HEK293 (cell line): Measurements from ENCODE around the gene ENTPD8.

Source experiments
- CTCF ChIA-PET: fragments of 350-600 bp; formaldehyde crosslinking; extraction: SDS; loops from one replicate; lab custom pipeline; 2021; ENCODE audit warnings: antibody characterized with exemption; lab: Yijun Ruan, JAX
- POLR2A ChIA-PET: fragments of 300-600 bp; formaldehyde crosslinking; extraction: SDS; loops from one replicate; lab custom pipeline; 2020; ENCODE audit warnings: antibody characterized with exemption, inconsistent platforms; lab: Yijun Ruan, JAX
- H3K27ac ChIP-seq: fragments of 200-500 bp; sonication (Bioruptor generic); 2 replicates; pipeline ENCODE4 v1.5.1; 2014; ENCODE audit warnings: low read depth, low read length, control low read depth, inconsistent platforms; ENCODE audit errors: extremely low read depth
- H3K36me3 ChIP-seq, 2 experiments: fragments of 200-500 bp in 1 of 2; sonication (Bioruptor generic) in 1 of 2; 1 replicate in 1 of 2; 2 replicates in 1 of 2; pipeline ENCODE4 v1.5.1; 2014 to 2017; ENCODE audit warnings: inconsistent platforms in 2 of 2, low read length in 2 of 2; ENCODE audit not compliant: control insufficient read depth in 2 of 2, insufficient read depth in 1 of 2
- H3K4me1 ChIP-seq: fragments of 200-500 bp; sonication (Bioruptor generic); 2 replicates; pipeline ENCODE4 v1.5.1; 2014; ENCODE audit warnings: mild to moderate bottlenecking, low read length, inconsistent platforms; ENCODE audit not compliant: control insufficient read depth, insufficient read depth
- H3K4me3 ChIP-seq: 2 replicates; pipeline ENCODE4 v1.5.1; 2011; ENCODE audit warnings: low read depth, mild to moderate bottlenecking, control low read depth, low read length, moderate library complexity
- H3K9me3 ChIP-seq: fragments of 200-500 bp; sonication (Bioruptor generic); 2 replicates; pipeline ENCODE4 v1.5.1; 2014; ENCODE audit warnings: low read depth, low read length, inconsistent platforms; ENCODE audit not compliant: control insufficient read depth, insufficient read depth
- KLF9 ChIP-seq: fragments of 450-650 bp; formaldehyde crosslinking; IDR thresholded peaks from 2 replicates; pipeline ENCODE4 v1.5.1; 2016; ENCODE audit warnings: missing biosample characterization, missing genetic modification characterization, low read depth
- SCRT2 ChIP-seq: fragments of 450-650 bp; formaldehyde crosslinking; IDR thresholded peaks from 2 replicates; pipeline ENCODE4 v1.5.1; 2016; ENCODE audit warnings: missing biosample characterization, missing genetic modification characterization
- TRIM28 ChIP-seq: IDR thresholded peaks from 2 replicates; pipeline ENCODE4 v1.6.1; 2011; ENCODE audit warnings: low read length, control low read depth, borderline replicate concordance
- ZBTB17 ChIP-seq: fragments of 450-650 bp; formaldehyde crosslinking; IDR thresholded peaks from 2 replicates; pipeline ENCODE4 v1.5.1; 2016; ENCODE audit warnings: missing biosample characterization, missing genetic modification characterization
- ZBTB7A ChIP-seq: fragments of 450-650 bp; formaldehyde crosslinking; IDR thresholded peaks from 2 replicates; pipeline ENCODE4 v1.5.1; 2016; ENCODE audit warnings: low read depth, missing biosample characterization, missing genetic modification characterization
- ZIC2 ChIP-seq: fragments of 450-650 bp; formaldehyde crosslinking; IDR thresholded peaks from 2 replicates; pipeline ENCODE4 v1.5.1; 2016; ENCODE audit warnings: missing biosample characterization, missing genetic modification characterization
- ZNF155 ChIP-seq: fragments of 450-650 bp; formaldehyde crosslinking; IDR thresholded peaks from 2 replicates; pipeline ENCODE4 v1.5.1; 2016; ENCODE audit warnings: missing biosample characterization, missing genetic modification characterization
- ZNF184 ChIP-seq: fragments of 450-650 bp; IDR thresholded peaks from 2 replicates; pipeline ENCODE4 v1.5.1; 2018; ENCODE audit warnings: missing biosample characterization, mild to moderate bottlenecking, missing genetic modification characterization
- ZNF555 ChIP-seq: fragments of 450-650 bp; formaldehyde crosslinking; conservative IDR thresholded peaks from 2 replicates; pipeline ENCODE4 v1.5.1; 2017; ENCODE audit warnings: missing biosample characterization, mild to moderate bottlenecking, missing genetic modification characterization, inconsistent platforms
- ZNF558 ChIP-seq: fragments of 450-650 bp; formaldehyde crosslinking; IDR thresholded peaks from 2 replicates; pipeline ENCODE4 v1.5.1; 2016; ENCODE audit warnings: missing biosample characterization, missing genetic modification characterization
- ZNF571 ChIP-seq: fragments of 450-650 bp; formaldehyde crosslinking; IDR thresholded peaks from 2 replicates; pipeline ENCODE4 v1.5.0; 2017; ENCODE audit warnings: missing biosample characterization, missing genetic modification characterization
- ZNF843 ChIP-seq: fragments of 450-650 bp; formaldehyde crosslinking; IDR thresholded peaks from 2 replicates; pipeline ENCODE4 v1.5.1; 2016; ENCODE audit warnings: missing biosample characterization, missing genetic modification characterization
- TF ChIP-seq, protein P1 (sequence below): fragments of 450-650 bp; formaldehyde crosslinking; IDR thresholded peaks from 2 replicates; pipeline ENCODE4 v1.5.1; 2016; ENCODE audit warnings: missing biosample characterization, missing genetic modification characterization

Gene ENTPD8

DNA sequence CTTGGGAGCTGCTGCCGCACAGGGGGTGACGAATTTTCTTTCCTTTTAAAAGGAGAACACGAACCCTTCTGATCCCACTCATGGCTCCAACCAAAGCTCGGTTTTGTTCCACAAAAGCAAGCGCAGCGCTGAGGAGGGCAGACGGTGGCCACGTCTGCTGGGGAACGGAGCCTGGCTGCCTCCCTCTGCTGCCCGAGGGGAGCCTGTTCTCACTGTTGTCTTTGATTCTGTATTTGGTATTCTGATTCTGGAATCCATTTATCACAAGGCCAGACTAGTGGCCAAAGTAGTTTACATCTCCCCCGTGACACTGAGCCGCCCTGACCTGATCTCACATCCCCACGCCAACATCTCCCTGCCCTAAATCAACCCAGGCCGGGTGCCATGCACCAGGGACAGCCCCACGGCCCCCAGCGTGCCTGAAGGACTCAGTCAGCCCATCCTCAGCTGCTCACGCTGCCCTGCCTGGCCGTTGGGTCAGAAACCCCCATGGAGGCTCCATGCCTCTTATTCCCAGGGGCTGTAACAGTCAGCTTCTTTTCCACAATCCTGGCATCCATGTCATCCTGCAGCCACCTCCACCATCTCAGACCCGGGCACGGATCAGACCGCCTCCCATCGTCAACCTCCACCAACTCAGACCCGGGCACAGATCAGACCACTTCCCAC lies 24.7 kb upstream of the ENTPD8 start:
- CTCF ChIA-PET = interaction anchor here (0.7 kb wide), 1 partner anchor 64 kb away, joined by 3 read pairs; no protein-coding TSS in a partner anchor

DNA sequence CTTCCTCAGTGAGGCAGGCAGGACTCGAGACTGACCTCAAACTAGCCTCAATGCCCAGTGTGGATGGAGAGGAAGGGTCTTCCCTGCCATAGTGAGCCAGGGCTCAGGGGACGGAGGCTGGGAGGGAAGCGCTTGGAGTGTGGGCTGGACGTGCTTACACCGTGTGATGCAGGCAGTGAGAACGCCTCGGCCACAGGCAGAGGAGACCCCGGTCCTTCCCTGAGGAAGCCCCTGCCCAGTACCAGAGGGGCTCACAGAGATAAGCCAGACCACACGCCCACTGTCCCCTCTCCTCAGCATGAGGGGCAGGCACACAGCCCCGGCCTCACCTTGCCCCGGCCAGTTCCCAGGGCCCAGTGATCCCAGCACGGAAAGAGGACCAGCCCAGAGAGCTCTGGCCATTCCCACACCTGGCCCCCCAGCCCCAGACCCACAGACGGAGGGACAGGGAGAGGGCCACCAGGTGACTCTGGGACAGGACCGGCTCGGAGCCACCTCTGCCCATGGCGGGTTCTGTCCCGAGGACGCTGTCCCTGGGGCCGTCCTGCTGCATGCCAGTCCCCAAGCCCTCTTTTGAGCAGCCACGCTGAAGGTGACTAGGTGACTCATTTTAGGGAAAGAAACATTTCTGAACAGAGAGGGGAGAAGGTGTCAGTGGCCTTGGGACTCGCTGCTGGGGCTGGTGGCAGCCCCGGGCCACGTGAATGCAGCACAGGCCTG lies 24.0 kb upstream of the ENTPD8 start:
- H3K4me1 ChIP-seq = no peaks in the 10 kb centered on the region
- CTCF ChIA-PET = no interaction called here
- POLR2A ChIA-PET = no interaction called here

More for the DNA sequence above, 24.7 kb upstream of the ENTPD8 start:
- no peaks in the 10 kb centered on the region for H3K36me3 ChIP-seq
- POLR2A ChIA-PET = no interaction called here
- H3K9me3 ChIP-seq = no peaks in the 10 kb centered on the region
- TF ChIP-seq ZBTB17 (tag by site-specific recombination) (peak; percentile 81), ZNF555 (tag by site-specific recombination) (no peak)
- no peaks in the 10 kb centered on the region for H3K4me1 ChIP-seq
- no peak overlapping the region for H3K27ac ChIP-seq
- H3K4me3 ChIP-seq = no peak overlapping the region

DNA sequence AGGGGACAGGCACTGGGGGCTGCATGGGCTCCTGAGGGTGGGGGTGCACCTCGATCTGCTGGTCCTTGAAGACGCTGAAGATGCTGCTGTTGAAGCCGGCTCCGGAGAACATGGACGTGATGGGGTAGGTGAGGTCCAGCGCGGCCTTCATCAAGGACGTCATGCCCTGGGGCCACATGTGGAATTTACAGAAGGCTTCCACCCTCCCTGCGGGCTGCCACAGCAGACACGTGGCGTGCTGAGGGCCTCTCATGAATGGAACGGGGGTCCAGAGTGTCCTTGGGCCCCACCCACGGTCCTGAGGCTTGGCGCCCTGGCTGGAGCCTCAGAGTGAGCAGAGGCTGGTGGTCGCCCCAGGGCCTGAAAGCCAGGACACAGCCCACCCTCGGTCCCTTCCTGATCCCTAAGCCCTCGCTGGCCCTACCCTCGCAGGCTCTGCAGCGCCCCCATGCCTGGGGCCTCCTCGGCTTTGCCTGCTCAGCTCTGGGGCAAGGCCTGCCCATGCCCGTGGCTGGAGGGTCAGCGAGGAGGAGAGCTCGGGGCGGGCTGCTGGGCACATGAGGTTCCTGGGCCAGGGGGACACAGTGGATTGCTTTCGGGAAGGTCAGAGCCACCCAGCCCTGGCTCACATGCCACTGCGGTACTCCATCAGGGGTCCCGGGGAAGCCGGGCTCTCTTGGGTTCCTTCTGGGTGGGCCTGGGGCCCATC lies 23.3 kb upstream of the ENTPD8 start:
- Histone ChIP-seq H3K36me3 (no peaks in the 10 kb centered on the region), H3K4me3 (no peak overlapping the region), H3K4me1 (peaks cover 5% of the 10 kb centered on the region; the same call in 1 of the 2 replicates), H3K9me3 (no peaks in the 10 kb centered on the region), H3K27ac (no peak overlapping the region)
- 0 out of 2 replicates have a peak, but pooled peaks have one; percentile 4 for TF ChIP-seq SCRT2
- TF ChIP-seq ZIC2 (tag by site-specific recombination) = no peak
- TF ChIP-seq TRIM28 = no peak
- TF ChIP-seq ZNF558 = no peak
- ChIA-PET CTCF (no interaction called here), POLR2A (no interaction called here)

More for the DNA sequence above, 24.0 kb upstream of the ENTPD8 start:
- Histone ChIP-seq H3K36me3 (no peaks in the 10 kb centered on the region), H3K4me3 (no peak overlapping the region), H3K9me3 (no peaks in the 10 kb centered on the region), H3K27ac (no peak overlapping the region)
- TF ChIP-seq ZNF155 = no peak
- TF ChIP-seq, protein P1, sequence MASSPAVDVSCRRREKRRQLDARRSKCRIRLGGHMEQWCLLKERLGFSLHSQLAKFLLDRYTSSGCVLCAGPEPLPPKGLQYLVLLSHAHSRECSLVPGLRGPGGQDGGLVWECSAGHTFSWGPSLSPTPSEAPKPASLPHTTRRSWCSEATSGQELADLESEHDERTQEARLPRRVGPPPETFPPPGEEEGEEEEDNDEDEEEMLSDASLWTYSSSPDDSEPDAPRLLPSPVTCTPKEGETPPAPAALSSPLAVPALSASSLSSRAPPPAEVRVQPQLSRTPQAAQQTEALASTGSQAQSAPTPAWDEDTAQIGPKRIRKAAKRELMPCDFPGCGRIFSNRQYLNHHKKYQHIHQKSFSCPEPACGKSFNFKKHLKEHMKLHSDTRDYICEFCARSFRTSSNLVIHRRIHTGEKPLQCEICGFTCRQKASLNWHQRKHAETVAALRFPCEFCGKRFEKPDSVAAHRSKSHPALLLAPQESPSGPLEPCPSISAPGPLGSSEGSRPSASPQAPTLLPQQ (tag by site-specific recombination) = no peak

DNA sequence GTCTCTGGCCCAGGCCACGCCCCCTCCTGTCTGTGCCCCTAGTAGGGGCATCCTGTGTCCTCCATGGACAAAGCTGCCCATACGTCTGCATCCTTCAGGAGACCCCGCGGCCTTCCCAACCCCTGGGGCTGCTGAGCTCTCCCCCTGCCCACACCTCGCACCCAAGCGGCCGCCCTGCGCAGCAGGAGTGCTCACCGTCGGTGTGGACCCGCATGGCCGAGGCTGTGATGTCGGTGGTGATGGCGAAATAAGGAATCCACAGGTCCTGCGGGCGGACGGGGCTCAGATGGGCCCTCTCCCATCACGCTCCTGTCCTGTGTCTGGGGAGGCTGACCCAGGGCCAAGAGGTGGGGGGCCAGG lies 22.8 kb upstream of the ENTPD8 start:
- peak; percentile 39; the same call in 1 of the 2 replicates for TF ChIP-seq SCRT2
- no peak for TF ChIP-seq ZBTB7A (tag by site-specific recombination)
- TF ChIP-seq ZNF571 = no peak
- no peak for TF ChIP-seq ZNF843 (tag by site-specific recombination)
- 0 out of 2 replicates have a peak, but pooled peaks have one; percentile 15 for TF ChIP-seq KLF9 (tag by site-specific recombination)
- TF ChIP-seq ZNF184 (tag by site-specific recombination) = no peak
- TF ChIP-seq, all 188 proteins: peak for 2
- Histone ChIP-seq H3K4me3 (no peak overlapping the region), H3K4me1 (peaks cover 6% of the 10 kb centered on the region; the same call in 1 of the 2 replicates), H3K9me3 (no peaks in the 10 kb centered on the region), H3K36me3 (no peaks in the 10 kb centered on the region), H3K27ac (no peak overlapping the region)
- POLR2A ChIA-PET = no interaction called here
- CTCF ChIA-PET = no interaction called here
